Activated naive CD8-positive, alpha-beta T cell treated with anti-CD3 and anti-CD28 coated beads, Interleukin-2, amount 10 ng/mL, durations not matched to agents 7 days and 5 days (primary cell): ENCODE data around the gene OR52E4. TPM values are rescaled to one million over a fixed set of nuclear protein-coding genes. Genes with fewer than 3 reads are reported as not detected.

Experiments
- ATAC-seq: fragments of 150-1000 bp; cut with Tn5 transposase; one replicate; pipeline ENCODE4 v1.10.0; 2021; ENCODE audit warnings: low read depth, moderate library complexity
- POLR2A ChIA-PET: fragments of 350-600 bp; sonication (Branson Sonifier 250); formaldehyde crosslinking; loops from one replicate; lab custom pipeline; 2021; ENCODE audit warnings: antibody characterized with exemption; lab: Charles Lee
- DNase-seq: peaks from one replicate; pipeline ENCODE4 v3.0.0; 2021
- H3K27ac Mint-ChIP-seq: one replicate; pipeline ENCODE4 v1.8.0; 2022; ENCODE audit warnings: mild to moderate bottlenecking, mixed read lengths
- H3K27me3 Mint-ChIP-seq: one replicate; pipeline ENCODE4 v1.8.0; 2022; ENCODE audit warnings: mild to moderate bottlenecking, moderate library complexity, mixed read lengths
- H3K36me3 Mint-ChIP-seq: one replicate; pipeline ENCODE4 v1.8.0; 2021; ENCODE audit warnings: mild to moderate bottlenecking, mixed read lengths
- H3K4me1 Mint-ChIP-seq: one replicate; pipeline ENCODE4 v1.8.0; 2021; ENCODE audit warnings: mixed read lengths
- H3K4me3 Mint-ChIP-seq: one replicate; pipeline ENCODE4 v1.8.0; 2022; ENCODE audit warnings: mild to moderate bottlenecking, moderate library complexity, mixed read lengths
- H3K9me3 Mint-ChIP-seq: one replicate; pipeline ENCODE4 v1.8.0; 2021; ENCODE audit warnings: mixed read lengths
- total RNA-seq, 2 experiments: library from RNA; stranded (reverse); gene quantifications; one replicate each; pipeline ENCODE4 v1.2.3, GENCODE V29; 2021

The OR52E4 gene
- total RNA-seq, 2 experiments from 2014 or later = not detected

- H3K4me3 Mint-ChIP-seq = no peak overlapping the region
- POLR2A ChIA-PET = no interaction called here
- peaks cover 2% of the 10 kb centered on the region for H3K27me3 Mint-ChIP-seq
- DNase-seq = no peak
- H3K27ac Mint-ChIP-seq = no peak overlapping the region
- no peaks in the 10 kb centered on the region for H3K36me3 Mint-ChIP-seq
- ATAC-seq = no peak
- H3K4me1 Mint-ChIP-seq = no peaks in the 10 kb centered on the region
- no peaks in the 10 kb centered on the region for H3K9me3 Mint-ChIP-seq
Measured at GRCh38 chr11:5891216-5891800, 10.9 kb downstream of the OR52E4 start.

GRCh38 chr11:5892908-5893307 is 12.5 kb downstream of the OR52E4 start, which contains the start of gene OR52E5:
Gene OR52E5 (plus strand): TSS chr11:5893208. CDS start chr11:5900777, 7,569 bp downstream.
- Mint-ChIP-seq H3K9me3 (no peaks in the 10 kb centered on the region), H3K27ac (no peak within 1 kb of the TSS), H3K4me1 (no peaks in the 10 kb centered on the region), H3K27me3 (peaks cover 2% of the 10 kb centered on the region), H3K4me3 (no peak within 1 kb of the TSS), H3K36me3 (no peaks in the 10 kb centered on the region)
- no peak for DNase-seq
- POLR2A ChIA-PET = no interaction called here
- no peak for ATAC-seq

- no peaks in the 10 kb centered on the region for H3K36me3 Mint-ChIP-seq
- H3K27ac Mint-ChIP-seq = no peak overlapping the region
- H3K4me3 Mint-ChIP-seq = no peak overlapping the region
- DNase-seq = no peak
- H3K9me3 Mint-ChIP-seq = no peaks in the 10 kb centered on the region
- no peak for ATAC-seq
- no peaks in the 10 kb centered on the region for H3K4me1 Mint-ChIP-seq
- H3K27me3 Mint-ChIP-seq = peaks cover 5% of the 10 kb centered on the region
- POLR2A ChIA-PET = no interaction called here
Measured at GRCh38 chr11:5899534-5899933, 19.1 kb downstream of the OR52E4 start.

GRCh38 chr11:5910540-5910939 is 30.1 kb downstream of the OR52E4 start:
- Mint-ChIP-seq H3K4me3 (no peak overlapping the region), H3K27me3 (peaks cover 5% of the 10 kb centered on the region), H3K9me3 (peaks cover 2% of the 10 kb centered on the region), H3K4me1 (no peaks in the 10 kb centered on the region), H3K36me3 (no peaks in the 10 kb centered on the region), H3K27ac (no peak overlapping the region)
- no peak for ATAC-seq
- DNase-seq = no peak
- POLR2A ChIA-PET = no interaction called here

- H3K4me1 Mint-ChIP-seq = no peaks in the 10 kb centered on the region
- H3K27me3 Mint-ChIP-seq = no peaks in the 10 kb centered on the region
- no peaks in the 10 kb centered on the region for H3K36me3 Mint-ChIP-seq
- POLR2A ChIA-PET = no interaction called here
- no peak overlapping the region for H3K27ac Mint-ChIP-seq
- DNase-seq (no peak), ATAC-seq (no peak)
- H3K4me3 Mint-ChIP-seq = no peak overlapping the region
- peaks cover 6% of the 10 kb centered on the region for H3K9me3 Mint-ChIP-seq
Measured at GRCh38 chr11:5922749-5923426, 42.5 kb downstream of the OR52E4 start.

GRCh38 chr11:5923427-5923776 is 43.0 kb downstream of the OR52E4 start:
- Mint-ChIP-seq H3K4me1 (no peaks in the 10 kb centered on the region), H3K27me3 (no peaks in the 10 kb centered on the region), H3K4me3 (no peak overlapping the region), H3K9me3 (peaks cover 7% of the 10 kb centered on the region), H3K36me3 (no peaks in the 10 kb centered on the region), H3K27ac (no peak overlapping the region)
- POLR2A ChIA-PET = no interaction called here
- DNase-seq (no peak), ATAC-seq (no peak)

- H3K4me3 Mint-ChIP-seq = no peak overlapping the region
- DNase-seq = no peak
- POLR2A ChIA-PET = no interaction called here
- ATAC-seq = no peak
- H3K36me3 Mint-ChIP-seq = no peaks in the 10 kb centered on the region
- H3K9me3 Mint-ChIP-seq = peaks cover 8% of the 10 kb centered on the region
- no peaks in the 10 kb centered on the region for H3K4me1 Mint-ChIP-seq
- no peaks in the 10 kb centered on the region for H3K27me3 Mint-ChIP-seq
- H3K27ac Mint-ChIP-seq = no peak overlapping the region
Measured at GRCh38 chr11:5923794-5924193, 43.4 kb downstream of the OR52E4 start.

GRCh38 chr11:5928271-5928670 is 47.8 kb downstream of the OR52E4 start:
- no peaks in the 10 kb centered on the region for H3K36me3 Mint-ChIP-seq
- H3K9me3 Mint-ChIP-seq = peaks cover 9% of the 10 kb centered on the region
- no peak for ATAC-seq
- no peak overlapping the region for H3K4me3 Mint-ChIP-seq
- H3K27ac Mint-ChIP-seq = no peak overlapping the region
- no peaks in the 10 kb centered on the region for H3K4me1 Mint-ChIP-seq
- POLR2A ChIA-PET = no interaction called here
- no peaks in the 10 kb centered on the region for H3K27me3 Mint-ChIP-seq
- no peak for DNase-seq

- Mint-ChIP-seq H3K27ac (no peak overlapping the region), H3K4me1 (no peaks in the 10 kb centered on the region), H3K27me3 (no peaks in the 10 kb centered on the region), H3K36me3 (no peaks in the 10 kb centered on the region), H3K4me3 (no peak overlapping the region), H3K9me3 (peaks cover 8% of the 10 kb centered on the region)
- ATAC-seq (no peak), DNase-seq (no peak)
- POLR2A ChIA-PET = no interaction called here
Measured at GRCh38 chr11:5928811-5929210, 48.4 kb downstream of the OR52E4 start.

GRCh38 chr11:5929571-5930368 is 49.3 kb downstream of the OR52E4 start:
- no peak overlapping the region for H3K27ac Mint-ChIP-seq
- no peaks in the 10 kb centered on the region for H3K27me3 Mint-ChIP-seq
- H3K4me1 Mint-ChIP-seq = no peaks in the 10 kb centered on the region
- H3K4me3 Mint-ChIP-seq = no peak overlapping the region
- H3K36me3 Mint-ChIP-seq = no peaks in the 10 kb centered on the region
- H3K9me3 Mint-ChIP-seq = peaks cover 7% of the 10 kb centered on the region
- DNase-seq (no peak), ATAC-seq (no peak)
- POLR2A ChIA-PET = no interaction called here

- H3K27me3 Mint-ChIP-seq = no peaks in the 10 kb centered on the region
- H3K4me3 Mint-ChIP-seq = no peak overlapping the region
- POLR2A ChIA-PET = no interaction called here
- DNase-seq = no peak
- no peaks in the 10 kb centered on the region for H3K4me1 Mint-ChIP-seq
- H3K9me3 Mint-ChIP-seq = peaks cover 7% of the 10 kb centered on the region
- H3K36me3 Mint-ChIP-seq = no peaks in the 10 kb centered on the region
- no peak for ATAC-seq
- H3K27ac Mint-ChIP-seq = no peak overlapping the region
Measured at GRCh38 chr11:5930614-5931013, 50.2 kb downstream of the OR52E4 start.

- Mint-ChIP-seq H3K27me3 (no peaks in the 10 kb centered on the region), H3K4me3 (no peak overlapping the region)
Measured at GRCh38 chr11:5931061-5931460, 50.6 kb downstream of the OR52E4 start.

GRCh38 chr11:5932671-5933070 is 52.2 kb downstream of the OR52E4 start:
- DNase-seq = no peak
- no peak overlapping the region for H3K27ac Mint-ChIP-seq
- no peaks in the 10 kb centered on the region for H3K36me3 Mint-ChIP-seq
- H3K9me3 Mint-ChIP-seq = peaks cover 11% of the 10 kb centered on the region
- no peak overlapping the region for H3K4me3 Mint-ChIP-seq
- H3K27me3 Mint-ChIP-seq = no peaks in the 10 kb centered on the region
- no peak for ATAC-seq
- POLR2A ChIA-PET = no interaction called here
- no peaks in the 10 kb centered on the region for H3K4me1 Mint-ChIP-seq

More at GRCh38 chr11:5931061-5931460, 50.6 kb downstream of the OR52E4 start:
- POLR2A ChIA-PET = no interaction called here
- peaks cover 7% of the 10 kb centered on the region for H3K9me3 Mint-ChIP-seq
- DNase-seq = no peak
- no peaks in the 10 kb centered on the region for H3K36me3 Mint-ChIP-seq
- H3K27ac Mint-ChIP-seq = no peak overlapping the region
- ATAC-seq = no peak
- H3K4me1 Mint-ChIP-seq = no peaks in the 10 kb centered on the region

- Mint-ChIP-seq H3K4me1 (no peaks in the 10 kb centered on the region), H3K27me3 (no peaks in the 10 kb centered on the region), H3K9me3 (peaks cover 13% of the 10 kb centered on the region), H3K36me3 (no peaks in the 10 kb centered on the region), H3K4me3 (no peak overlapping the region), H3K27ac (no peak overlapping the region)
- POLR2A ChIA-PET = no interaction called here
- no peak for ATAC-seq
- DNase-seq = no peak
Measured at GRCh38 chr11:5933116-5933515, 52.7 kb downstream of the OR52E4 start.
